AG09319 (cell line): Measurements from ENCODE around the gene LPAR2.

Source experiments
- DNase-seq: peaks from one replicate; pipeline ENCODE4 v3.0.0-alpha.2; 2010; ENCODE audit warnings: low read depth; ENCODE audit errors: extremely low read depth
- CTCF ChIP-seq: IDR thresholded peaks from 2 replicates; pipeline ENCODE4 v1.5.1; 2011; ENCODE audit warnings: low read depth, mild to moderate bottlenecking, inconsistent platforms, low read length, moderate library complexity

LPAR2 gene

GRCh38 chr19:19578252-19578651, 49.8 kb downstream of the LPAR2 start:
- no peak for TF ChIP-seq CTCF
- no peak for DNase-seq

GRCh38 chr19:19575411-19575810, 52.6 kb downstream of the LPAR2 start:
- no peak for TF ChIP-seq CTCF
- DNase-seq = no peak
